Body of pancreas (tissue), 4 donors: ENCODE results near the gene SAMD9.

Source experiments
- CTCF ChIP-seq, 7 experiments: fragments of 450-650 bp in 4 of 7; fragments of 200-600 bp in 3 of 7; sonication (generic) in 3 of 7; IDR thresholded peaks; one replicate each; pipeline ENCODE4 v1.5.1; 2016 to 2019; ENCODE audit warnings: antibody characterized with exemption in 7 of 7
- POLR2A ChIP-seq, 3 donors: fragments of 450-650 bp; IDR thresholded peaks; one replicate each; pipeline ENCODE4 v1.6.1; 2016; ENCODE audit warnings: antibody characterized with exemption in 3 of 3, mild to moderate bottlenecking in 2 of 3

GRCh38 chr7:93161181-93161762, 43.5 kb upstream of the SAMD9 start:
- TF ChIP-seq CTCF (IDR thresholded peaks at IDR 0.05) (no peak), POLR2A (IDR thresholded peaks at IDR 0.05) (no peak)
